HG02840 (cell line): ENCODE results near the gene SACS.
A peak's percentile ranks its signal among the peaks of the same experiment; 100 is the strongest.

ENCODE experiments used
- ATAC-seq: cut with Tn5 transposase; IDR thresholded peaks from one replicate; pipeline ENCODE4 v1.9.1; 2021; ENCODE audit warnings: mild to moderate bottlenecking, moderate library complexity, moderate number of reproducible peaks; ENCODE audit not compliant: unreplicated experiment, low FRiP score

SACS gene, protein sequence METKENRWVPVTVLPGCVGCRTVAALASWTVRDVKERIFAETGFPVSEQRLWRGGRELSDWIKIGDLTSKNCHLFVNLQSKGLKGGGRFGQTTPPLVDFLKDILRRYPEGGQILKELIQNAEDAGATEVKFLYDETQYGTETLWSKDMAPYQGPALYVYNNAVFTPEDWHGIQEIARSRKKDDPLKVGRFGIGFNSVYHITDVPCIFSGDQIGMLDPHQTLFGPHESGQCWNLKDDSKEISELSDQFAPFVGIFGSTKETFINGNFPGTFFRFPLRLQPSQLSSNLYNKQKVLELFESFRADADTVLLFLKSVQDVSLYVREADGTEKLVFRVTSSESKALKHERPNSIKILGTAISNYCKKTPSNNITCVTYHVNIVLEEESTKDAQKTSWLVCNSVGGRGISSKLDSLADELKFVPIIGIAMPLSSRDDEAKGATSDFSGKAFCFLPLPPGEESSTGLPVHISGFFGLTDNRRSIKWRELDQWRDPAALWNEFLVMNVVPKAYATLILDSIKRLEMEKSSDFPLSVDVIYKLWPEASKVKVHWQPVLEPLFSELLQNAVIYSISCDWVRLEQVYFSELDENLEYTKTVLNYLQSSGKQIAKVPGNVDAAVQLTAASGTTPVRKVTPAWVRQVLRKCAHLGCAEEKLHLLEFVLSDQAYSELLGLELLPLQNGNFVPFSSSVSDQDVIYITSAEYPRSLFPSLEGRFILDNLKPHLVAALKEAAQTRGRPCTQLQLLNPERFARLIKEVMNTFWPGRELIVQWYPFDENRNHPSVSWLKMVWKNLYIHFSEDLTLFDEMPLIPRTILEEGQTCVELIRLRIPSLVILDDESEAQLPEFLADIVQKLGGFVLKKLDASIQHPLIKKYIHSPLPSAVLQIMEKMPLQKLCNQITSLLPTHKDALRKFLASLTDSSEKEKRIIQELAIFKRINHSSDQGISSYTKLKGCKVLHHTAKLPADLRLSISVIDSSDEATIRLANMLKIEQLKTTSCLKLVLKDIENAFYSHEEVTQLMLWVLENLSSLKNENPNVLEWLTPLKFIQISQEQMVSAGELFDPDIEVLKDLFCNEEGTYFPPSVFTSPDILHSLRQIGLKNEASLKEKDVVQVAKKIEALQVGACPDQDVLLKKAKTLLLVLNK (N-terminal part only)

GRCh38 chr13:23433171-23434153 lies at the start of gene SACS:
Gene SACS, minus strand, starts transcription at chr13:23433702. Its CDS starts 22,463 bp downstream, at chr13:23411239.
- no peak for ATAC-seq

GRCh38 chr13:23480324-23480723 lies 46.8 kb upstream of the SACS start:
- no peak for ATAC-seq

DNA sequence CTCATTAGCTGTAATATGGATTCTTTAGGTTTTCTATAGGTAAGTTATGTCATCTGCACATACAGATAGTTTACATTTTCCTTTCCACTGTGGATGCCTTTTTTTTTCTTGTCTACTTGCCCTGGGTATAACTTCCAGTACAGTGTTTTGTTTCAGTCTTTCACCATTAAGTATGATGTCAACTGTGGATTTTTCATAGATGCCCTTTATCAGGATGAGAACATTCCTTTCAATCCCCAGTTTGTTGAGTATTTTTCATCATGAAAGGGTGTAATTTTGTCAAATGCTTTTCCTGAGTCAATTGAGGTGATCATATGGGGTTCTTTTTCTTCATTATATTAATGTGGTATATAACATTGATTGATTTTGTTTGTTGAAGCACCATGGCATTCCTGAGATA lies 43.6 kb upstream of the SACS start:
- no peak for ATAC-seq

GRCh38 chr13:23473221-23473620 lies 39.7 kb upstream of the SACS start:
- no peak for ATAC-seq

DNA sequence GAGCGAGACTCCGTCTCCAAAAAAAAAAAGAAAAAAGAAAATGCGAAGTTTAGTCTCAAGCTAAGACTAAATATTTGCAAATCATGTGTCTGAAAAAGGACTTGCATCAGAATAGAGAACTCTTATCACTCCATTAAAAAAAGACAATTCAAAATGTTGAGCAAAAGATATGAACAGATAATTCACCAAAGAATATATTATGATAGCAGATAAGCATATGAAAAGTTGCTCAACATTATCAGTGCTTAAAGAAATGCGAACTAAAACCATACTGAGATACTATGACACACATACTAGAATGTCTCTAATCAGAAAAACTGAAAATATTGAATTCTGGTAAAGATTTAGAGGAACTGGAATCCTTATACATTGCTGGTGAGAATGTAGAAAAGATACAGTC lies 38.7 kb upstream of the SACS start:
- no peak for ATAC-seq

GRCh38 chr13:23470790-23471614 lies 37.5 kb upstream of the SACS start:
- ATAC-seq = no peak

- no peak for ATAC-seq
Observed at GRCh38 chr13:23469951-23470421, 36.5 kb upstream of the SACS start.

DNA sequence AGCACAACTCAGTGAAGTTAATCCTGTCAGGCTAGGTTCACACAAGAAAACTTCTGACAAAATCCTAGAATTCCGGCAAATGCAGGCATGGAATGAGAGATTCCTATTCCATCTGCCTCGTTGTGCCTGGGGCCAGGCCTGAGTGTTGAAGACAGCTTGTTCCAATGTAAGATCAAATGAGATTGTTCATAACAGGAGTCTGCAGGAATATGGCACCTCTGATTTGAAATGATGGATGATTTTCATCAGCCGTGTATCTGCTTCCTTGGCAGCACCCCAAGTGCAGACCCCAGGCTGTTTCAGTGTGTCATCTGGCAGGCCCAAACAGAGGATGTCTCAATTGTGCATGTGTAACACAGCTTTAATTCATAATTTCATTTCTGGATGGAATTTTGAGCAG lies 35.3 kb upstream of the SACS start:
- no peak for ATAC-seq

DNA sequence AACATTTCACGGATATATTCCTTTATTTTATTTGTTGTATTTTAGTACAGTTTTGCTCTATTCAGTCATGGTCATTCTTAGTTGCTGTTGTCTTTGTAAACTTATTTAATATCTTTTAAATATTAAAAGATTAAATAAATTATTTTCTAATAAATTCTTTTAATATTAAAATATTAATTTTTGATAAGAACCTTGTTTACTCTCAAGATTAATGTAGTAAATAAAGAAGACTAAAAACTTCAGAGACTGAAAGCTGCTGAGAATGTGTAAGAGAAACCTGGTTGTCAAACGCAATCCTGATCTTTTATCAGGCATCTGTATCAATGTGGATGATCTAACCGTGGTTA lies 34.4 kb upstream of the SACS start:
- ATAC-seq = no peak

GRCh38 chr13:23467048-23467931 lies 33.8 kb upstream of the SACS start:
- ATAC-seq = no peak

GRCh38 chr13:23466144-23467002 lies 32.9 kb upstream of the SACS start:
- peak; percentile 86 for ATAC-seq

- no peak for ATAC-seq
Observed at GRCh38 chr13:23463661-23464060, 30.2 kb upstream of the SACS start.

- ATAC-seq = no peak
Observed at GRCh38 chr13:23462815-23463559, 29.5 kb upstream of the SACS start.

DNA sequence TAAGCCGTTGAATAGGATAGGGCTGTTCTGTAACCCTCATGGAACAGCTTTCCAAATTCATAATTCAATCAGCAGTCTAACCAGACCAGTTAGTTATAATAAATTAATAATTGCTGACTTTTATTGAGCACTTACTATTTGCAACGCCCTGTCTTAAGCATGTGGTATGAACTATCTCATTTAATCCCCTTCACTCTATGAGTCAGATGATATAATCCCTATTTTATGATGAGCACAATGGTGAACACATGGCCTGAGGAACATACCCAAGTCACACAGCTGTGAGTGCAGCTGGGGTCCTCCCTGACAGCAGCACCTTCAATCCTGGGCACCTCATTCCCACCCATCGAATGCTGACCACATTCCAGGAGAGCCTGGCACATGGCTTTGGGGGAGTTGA lies 28.0 kb upstream of the SACS start:
- ATAC-seq = no peak

GRCh38 chr13:23460921-23461320 lies 27.4 kb upstream of the SACS start:
- no peak for ATAC-seq

- no peak for ATAC-seq
Observed at GRCh38 chr13:23460309-23460708, 26.8 kb upstream of the SACS start.
